ENCODE measurements around the gene C1RL. TPM values are rescaled to one million over a fixed set of nuclear protein-coding genes. Genes with fewer than 3 reads are reported as not detected.

Gene C1RL
- total RNA-seq, 1 experiment from 2014 or later: 49.8 TPM

DNA sequence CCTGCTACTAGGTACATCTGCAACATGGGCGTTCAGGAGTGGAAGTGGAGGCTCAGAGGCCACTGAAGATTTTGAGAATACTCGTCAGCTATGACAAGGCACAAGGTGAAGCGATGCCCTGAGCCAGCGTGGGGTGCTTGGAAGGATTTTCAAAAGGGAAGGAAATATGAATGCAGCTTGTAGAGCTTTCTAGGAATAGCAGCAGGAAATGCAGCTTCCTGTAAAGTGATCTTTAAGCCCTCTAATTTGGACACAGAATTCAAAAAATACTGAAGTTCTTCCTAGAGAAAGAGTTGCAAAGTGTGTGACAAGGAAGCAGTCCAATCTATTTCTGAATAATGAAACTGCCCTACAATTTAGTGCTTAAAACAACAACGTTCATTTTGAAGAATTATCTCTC, 61.7 kb downstream of the C1RL start:
- Mint-ChIP-seq H3K27me3 (ENCODE audit: insufficient read depth, unreplicated experiment) (no peaks in the 10 kb centered on the region), H3K4me3 (ENCODE audit: unreplicated experiment) (no peak overlapping the region), H3K36me3 (ENCODE audit: insufficient read depth, unreplicated experiment) (no peaks in the 10 kb centered on the region), H3K27ac (ENCODE audit: low read depth, unreplicated experiment) (no peak overlapping the region), H3K9me3 (ENCODE audit: unreplicated experiment) (no peaks in the 10 kb centered on the region), H3K4me1 (ENCODE audit: insufficient read depth, unreplicated experiment) (peaks cover 12% of the 10 kb centered on the region)
- ChIA-PET POLR2A (no interaction called here), CTCF (interaction anchor here (0.8 to 2.6 kb wide), 3 partner anchors 9 to 66 kb away, joined by 3 to 8 read pairs (median 4); no protein-coding TSS in a partner anchor)
- intact Hi-C loops (cut with micrococcal nuclease): no loop called here
- DNase-seq (ENCODE audit: unreplicated experiment): no peak
- BruUV-seq (replicated peaks): no TSS peak
- TF ChIP-seq, protein P1, sequence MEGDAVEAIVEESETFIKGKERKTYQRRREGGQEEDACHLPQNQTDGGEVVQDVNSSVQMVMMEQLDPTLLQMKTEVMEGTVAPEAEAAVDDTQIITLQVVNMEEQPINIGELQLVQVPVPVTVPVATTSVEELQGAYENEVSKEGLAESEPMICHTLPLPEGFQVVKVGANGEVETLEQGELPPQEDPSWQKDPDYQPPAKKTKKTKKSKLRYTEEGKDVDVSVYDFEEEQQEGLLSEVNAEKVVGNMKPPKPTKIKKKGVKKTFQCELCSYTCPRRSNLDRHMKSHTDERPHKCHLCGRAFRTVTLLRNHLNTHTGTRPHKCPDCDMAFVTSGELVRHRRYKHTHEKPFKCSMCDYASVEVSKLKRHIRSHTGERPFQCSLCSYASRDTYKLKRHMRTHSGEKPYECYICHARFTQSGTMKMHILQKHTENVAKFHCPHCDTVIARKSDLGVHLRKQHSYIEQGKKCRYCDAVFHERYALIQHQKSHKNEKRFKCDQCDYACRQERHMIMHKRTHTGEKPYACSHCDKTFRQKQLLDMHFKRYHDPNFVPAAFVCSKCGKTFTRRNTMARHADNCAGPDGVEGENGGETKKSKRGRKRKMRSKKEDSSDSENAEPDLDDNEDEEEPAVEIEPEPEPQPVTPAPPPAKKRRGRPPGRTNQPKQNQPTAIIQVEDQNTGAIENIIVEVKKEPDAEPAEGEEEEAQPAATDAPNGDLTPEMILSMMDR (IDR thresholded peaks at IDR 0.05; ENCODE audit: unreplicated experiment): no peak

DNA sequence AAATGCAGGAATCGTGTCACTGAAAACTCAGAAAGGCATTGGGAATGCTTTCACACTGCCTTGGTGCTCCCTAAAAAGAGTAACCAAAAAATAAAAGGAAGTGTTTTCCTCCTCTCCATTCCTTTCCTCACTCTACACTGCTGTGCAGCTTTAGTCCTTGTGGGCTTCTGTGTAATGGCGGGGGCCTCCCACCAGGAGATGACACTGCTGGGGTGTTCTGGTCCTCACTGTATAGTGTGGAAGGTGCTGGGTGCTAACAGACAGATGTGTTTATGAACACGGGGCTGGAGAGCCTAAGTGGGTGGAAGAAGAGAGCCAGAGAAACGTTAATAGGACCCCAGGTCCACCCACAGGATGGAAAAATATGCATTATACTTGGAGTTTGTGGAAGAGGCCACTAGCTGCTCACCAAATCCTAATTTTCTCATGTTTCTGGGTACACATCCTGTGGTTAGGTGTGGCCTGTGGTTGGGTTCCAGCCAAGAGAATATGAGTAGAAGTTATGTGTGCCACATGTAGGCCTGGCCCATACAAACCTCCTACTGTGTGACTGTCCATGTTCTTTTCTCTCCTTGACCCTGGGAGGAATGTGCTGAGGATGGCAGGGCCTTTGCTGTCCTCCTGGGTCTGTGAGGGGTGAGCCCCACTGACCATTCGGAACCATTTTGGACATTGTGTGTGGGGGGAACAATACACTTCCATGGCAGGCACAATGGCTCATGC, 62.5 kb downstream of the C1RL start:
- POLR2A ChIA-PET: no interaction called here
- no peak for DNase-seq (ENCODE audit: unreplicated experiment)
- Mint-ChIP-seq H3K27me3 (ENCODE audit: insufficient read depth, unreplicated experiment) (no peaks in the 10 kb centered on the region), H3K4me1 (ENCODE audit: insufficient read depth, unreplicated experiment) (peaks cover 12% of the 10 kb centered on the region), H3K4me3 (ENCODE audit: unreplicated experiment) (no peak overlapping the region), H3K27ac (ENCODE audit: low read depth, unreplicated experiment) (no peak overlapping the region), H3K36me3 (ENCODE audit: insufficient read depth, unreplicated experiment) (no peaks in the 10 kb centered on the region), H3K9me3 (ENCODE audit: unreplicated experiment) (no peaks in the 10 kb centered on the region)
- BruUV-seq (replicated peaks): no TSS peak
- intact Hi-C loops (cut with micrococcal nuclease): no loop called here
- TF ChIP-seq, protein P1 (IDR thresholded peaks at IDR 0.05; ENCODE audit: unreplicated experiment): no peak
- CTCF ChIA-PET: interaction anchor here (0.8 to 1.2 kb wide), 2 partner anchors 10 to 53 kb away, joined by 3 to 4 read pairs; no protein-coding TSS in a partner anchor

DNA sequence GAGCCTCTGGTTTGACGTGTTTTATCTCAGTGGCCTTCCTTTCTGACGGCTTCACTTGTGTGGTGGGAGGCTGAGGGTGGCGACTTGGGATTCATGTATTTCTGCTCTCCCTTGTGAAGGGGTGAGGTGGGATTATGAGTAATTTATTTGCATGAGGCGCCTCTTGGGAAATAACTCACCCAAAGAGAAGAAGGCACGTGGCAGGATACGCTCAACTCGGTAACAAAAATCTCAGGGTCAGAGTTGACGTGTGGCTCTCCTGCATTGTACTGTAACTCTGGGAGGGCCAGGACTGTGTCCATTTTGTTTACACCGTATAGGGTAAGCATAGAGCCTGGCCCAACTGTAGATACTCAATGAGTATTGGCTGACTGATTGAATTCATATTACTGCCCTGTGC, 63.1 kb downstream of the C1RL start:
- H3K4me1 Mint-ChIP-seq (ENCODE audit: insufficient read depth, unreplicated experiment): peaks cover 12% of the 10 kb centered on the region
- ChIA-PET CTCF (no interaction called here), POLR2A (no interaction called here)
- DNase-seq (ENCODE audit: unreplicated experiment): no peak
- intact Hi-C loops (cut with micrococcal nuclease): no loop called here
- TF ChIP-seq, protein P1 (IDR thresholded peaks at IDR 0.05; ENCODE audit: unreplicated experiment): no peak
- no peak overlapping the region for H3K27ac Mint-ChIP-seq (ENCODE audit: low read depth, unreplicated experiment)
- no TSS peak for BruUV-seq (replicated peaks)
- no peaks in the 10 kb centered on the region for H3K27me3 Mint-ChIP-seq (ENCODE audit: insufficient read depth, unreplicated experiment)
- no peak overlapping the region for H3K4me3 Mint-ChIP-seq (ENCODE audit: unreplicated experiment)
- no peaks in the 10 kb centered on the region for H3K36me3 Mint-ChIP-seq (ENCODE audit: insufficient read depth, unreplicated experiment)
- H3K9me3 Mint-ChIP-seq (ENCODE audit: unreplicated experiment): no peaks in the 10 kb centered on the region

Other genes starting within 250 kb of the C1RL start
- gene TPI1, start 241.7 kb downstream of the C1RL start, total RNA-seq (2022): 498 and 549 TPM in 2 replicates
- 9.2 and 10.8 TPM in 2 replicates for gene SPSB2, start 235.9 kb downstream of the C1RL start, total RNA-seq (2022)
- gene LRRC23, start 204.4 kb downstream of the C1RL start, total RNA-seq (2022): 7.5 and 9.1 TPM in 2 replicates
- gene ENO2, start 194.6 kb downstream of the C1RL start, total RNA-seq (2022): 0.30 and 2.1 TPM in 2 replicates
- 83.7 and 84.7 TPM in 2 replicates for gene ATN1, start 181.3 kb downstream of the C1RL start, total RNA-seq (2022)
- not detected in 2 replicates for gene RNU7-1, start 165.4 kb downstream of the C1RL start, total RNA-seq (2022)
- gene C12orf57, start 165.2 kb downstream of the C1RL start, total RNA-seq (2022): 176 and 196 TPM in 2 replicates
- gene PTPN6, start 157.9 kb downstream of the C1RL start, total RNA-seq (2022): 10.3 and 13.2 TPM in 2 replicates
- gene PHB2, start 138.6 kb downstream of the C1RL start, total RNA-seq (2022): 249 and 305 TPM in 2 replicates
- gene EMG1, start 138.3 kb downstream of the C1RL start, total RNA-seq (2022): 66.5 and 93.8 TPM in 2 replicates
- gene LPCAT3, start 90.7 kb downstream of the C1RL start, total RNA-seq (2022): 14.4 and 15.4 TPM in 2 replicates
- 6.0 and 11.5 TPM in 2 replicates for gene C1S, start 48.5 kb downstream of the C1RL start, total RNA-seq (2022)
- 13.1 and 16.7 TPM in 2 replicates for gene C1R, start 16.8 kb downstream of the C1RL start, total RNA-seq (2022)
- gene RBP5, start 19.7 kb upstream of the C1RL start, total RNA-seq (2022): not detected in 2 replicates
- gene CLSTN3, start 21.2 kb upstream of the C1RL start, total RNA-seq (2022): 34.6 and 40.2 TPM in 2 replicates
- gene PEX5, start 80.5 kb upstream of the C1RL start, total RNA-seq (2022): 42.2 and 49.4 TPM in 2 replicates
- gene ACSM4, start 194.9 kb upstream of the C1RL start, total RNA-seq (2022): not detected in 2 replicates

Measured in MCF 10A (cell line).